MV-4-11 (cell line): Measurements from ENCODE around the gene NRXN2.

Experiments used
- DNase-seq: peaks from one replicate; lab custom pipeline; 2025; lab: John Stamatoyannopoulos, UW

NRXN2 gene

DNA sequence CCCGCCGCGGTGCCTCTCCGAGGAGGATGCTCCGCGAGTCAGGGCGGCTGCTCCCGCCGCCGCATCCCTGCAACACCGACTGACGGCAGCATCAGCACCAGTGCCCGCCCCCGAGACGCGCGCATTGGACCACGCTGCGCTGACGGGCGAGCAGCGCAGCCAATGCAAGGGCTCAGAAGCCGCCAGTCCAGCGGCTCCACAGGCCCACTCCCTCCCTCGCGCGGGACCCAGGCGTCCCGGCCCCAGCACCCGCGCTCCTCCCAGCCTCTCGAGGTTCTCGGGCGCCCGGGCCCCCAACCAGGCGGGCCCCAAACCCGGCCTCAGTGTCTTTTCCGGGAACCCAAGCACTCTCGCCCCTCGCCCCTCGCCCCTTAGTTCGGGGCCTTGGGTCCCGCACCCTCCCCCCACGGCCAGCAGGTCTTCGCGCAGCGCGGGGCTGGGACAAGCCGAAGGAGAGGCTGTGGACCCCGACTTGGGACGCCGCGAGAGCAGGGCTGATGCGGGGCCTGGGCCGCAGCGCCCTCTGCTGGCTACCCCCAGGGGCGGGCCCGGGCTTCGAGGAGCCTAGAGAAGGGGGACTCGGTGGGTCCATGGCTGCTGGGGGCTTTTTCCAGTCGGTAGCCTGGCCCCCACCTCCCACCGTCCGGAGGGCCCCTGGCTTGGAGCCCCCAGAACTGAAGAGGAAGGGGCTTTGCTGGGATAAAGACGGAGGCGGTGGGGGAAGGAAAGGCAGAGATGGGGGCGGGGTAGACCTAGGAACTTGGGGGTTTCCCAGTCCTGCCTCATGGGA is at the start of gene NRXN2:
NRXN2 (minus strand) TSS at position 81 of the 790 bp plus-strand sequence. CDS start 9,498 bp downstream, outside the sequence.
- DNase-seq, result peak; percentile 70

DNA sequence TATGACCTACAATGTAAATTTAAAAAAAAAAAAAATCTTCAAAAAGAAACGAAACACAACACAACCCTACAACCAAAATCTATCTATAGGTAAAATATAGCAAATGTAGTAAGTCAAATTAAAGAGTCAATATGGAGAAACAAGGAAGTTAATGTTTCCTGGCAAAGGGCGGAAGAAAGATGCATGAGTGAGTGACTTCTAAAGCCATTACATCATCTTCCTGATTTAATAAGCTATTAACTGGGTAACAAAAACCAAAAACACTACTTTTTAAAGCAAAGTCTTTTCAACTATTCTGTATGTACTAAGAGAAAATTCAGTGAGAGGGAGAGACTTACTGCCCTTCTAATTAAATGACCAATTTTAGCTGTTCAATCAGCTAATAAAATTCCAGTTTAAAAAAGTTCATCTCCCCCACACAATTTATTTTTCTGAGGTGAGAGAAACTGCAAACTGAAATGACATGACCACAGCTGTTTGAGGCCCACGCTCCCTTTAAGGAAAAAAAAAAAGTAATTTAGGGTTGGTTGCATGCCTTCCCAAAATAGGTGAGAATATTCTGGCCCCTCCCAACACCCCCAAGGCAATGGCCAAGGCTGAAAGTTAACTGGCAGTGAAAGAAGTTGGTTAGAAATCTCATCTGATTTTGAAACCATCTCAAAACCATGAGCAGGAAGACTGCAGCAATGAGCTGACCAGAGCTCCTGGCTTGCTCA is 49.5 kb upstream of the NRXN2 start:
- peak; percentile 43 for DNase-seq

DNA sequence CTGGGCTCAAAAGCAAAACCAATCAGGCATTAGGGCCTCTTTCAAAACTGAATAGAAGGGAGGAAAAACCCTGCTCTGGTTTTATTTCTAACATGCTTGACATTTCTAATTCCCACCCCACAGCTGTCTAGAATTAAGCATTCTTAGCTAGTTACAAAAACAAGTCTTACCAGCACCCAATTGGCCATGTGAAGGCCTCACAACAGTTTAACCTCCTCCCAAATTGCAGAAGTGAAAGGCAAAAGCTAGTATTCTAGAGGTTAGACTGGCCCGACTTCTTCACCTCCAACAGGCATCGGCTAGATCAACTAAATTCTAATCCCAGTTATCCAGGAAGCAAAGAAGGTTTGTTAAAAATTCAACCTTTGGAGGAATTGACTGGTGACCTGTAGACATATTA is 48.9 kb upstream of the NRXN2 start:
- peak; percentile 86 for DNase-seq

DNA sequence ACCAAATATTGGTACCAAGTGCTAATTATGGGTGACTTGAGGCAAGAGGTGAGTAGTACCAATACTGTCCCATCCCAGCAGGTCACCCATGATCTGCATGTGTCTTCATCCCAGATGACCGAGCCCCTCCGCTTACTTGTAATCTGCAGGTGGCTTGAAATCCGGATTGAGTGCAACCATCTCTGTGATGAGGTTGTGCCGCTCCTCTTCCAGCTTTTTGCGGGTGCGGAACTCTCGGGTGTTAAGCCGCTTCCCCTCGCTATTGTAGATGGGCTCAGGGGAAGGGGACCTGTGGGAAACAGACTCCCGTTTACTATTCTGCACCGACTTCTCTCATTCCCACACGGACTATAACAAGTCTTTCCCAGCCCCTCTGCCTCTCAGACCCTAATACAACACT is 47.1 kb upstream of the NRXN2 start:
- DNase-seq, result no peak

DNA sequence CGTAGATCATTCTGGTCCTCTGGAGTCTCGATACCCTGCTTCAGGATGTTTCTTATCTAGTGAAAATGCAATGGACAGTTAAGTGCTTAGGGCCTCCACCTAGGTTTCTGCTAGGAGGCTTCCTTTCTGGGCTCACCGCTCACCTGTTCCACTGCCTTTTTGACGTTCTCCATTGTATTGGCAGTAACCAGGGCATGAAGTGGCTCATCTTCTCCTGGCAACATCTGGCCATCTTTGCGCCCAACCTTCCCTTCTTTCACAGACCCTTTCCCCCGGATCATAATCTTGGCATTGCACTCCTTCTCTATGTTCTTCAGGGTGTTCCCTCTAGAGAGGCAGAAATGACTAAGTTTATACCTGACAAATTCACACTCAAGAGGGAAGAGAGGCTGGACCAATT is 46.3 kb upstream of the NRXN2 start:
- no peak for DNase-seq

DNA sequence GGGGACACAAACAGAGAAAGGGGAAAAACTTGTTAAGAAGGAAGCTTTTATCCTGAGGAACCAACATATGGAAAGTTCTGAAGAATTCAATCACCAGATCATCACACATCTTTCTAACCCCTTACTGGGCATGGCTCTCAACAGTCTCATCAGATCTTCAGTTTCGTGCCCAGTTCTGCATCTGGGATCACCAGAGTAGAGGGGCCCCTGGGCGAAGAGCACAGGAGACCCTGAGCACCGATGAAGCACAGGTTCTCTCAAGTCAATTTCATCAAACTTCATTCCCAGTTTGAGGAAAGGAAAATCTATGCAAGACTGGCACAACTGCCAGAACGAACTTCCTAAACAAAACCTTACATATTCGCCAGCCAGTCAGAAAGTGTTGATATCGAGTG is 45.3 kb upstream of the NRXN2 start:
- DNase-seq, result no peak

DNA sequence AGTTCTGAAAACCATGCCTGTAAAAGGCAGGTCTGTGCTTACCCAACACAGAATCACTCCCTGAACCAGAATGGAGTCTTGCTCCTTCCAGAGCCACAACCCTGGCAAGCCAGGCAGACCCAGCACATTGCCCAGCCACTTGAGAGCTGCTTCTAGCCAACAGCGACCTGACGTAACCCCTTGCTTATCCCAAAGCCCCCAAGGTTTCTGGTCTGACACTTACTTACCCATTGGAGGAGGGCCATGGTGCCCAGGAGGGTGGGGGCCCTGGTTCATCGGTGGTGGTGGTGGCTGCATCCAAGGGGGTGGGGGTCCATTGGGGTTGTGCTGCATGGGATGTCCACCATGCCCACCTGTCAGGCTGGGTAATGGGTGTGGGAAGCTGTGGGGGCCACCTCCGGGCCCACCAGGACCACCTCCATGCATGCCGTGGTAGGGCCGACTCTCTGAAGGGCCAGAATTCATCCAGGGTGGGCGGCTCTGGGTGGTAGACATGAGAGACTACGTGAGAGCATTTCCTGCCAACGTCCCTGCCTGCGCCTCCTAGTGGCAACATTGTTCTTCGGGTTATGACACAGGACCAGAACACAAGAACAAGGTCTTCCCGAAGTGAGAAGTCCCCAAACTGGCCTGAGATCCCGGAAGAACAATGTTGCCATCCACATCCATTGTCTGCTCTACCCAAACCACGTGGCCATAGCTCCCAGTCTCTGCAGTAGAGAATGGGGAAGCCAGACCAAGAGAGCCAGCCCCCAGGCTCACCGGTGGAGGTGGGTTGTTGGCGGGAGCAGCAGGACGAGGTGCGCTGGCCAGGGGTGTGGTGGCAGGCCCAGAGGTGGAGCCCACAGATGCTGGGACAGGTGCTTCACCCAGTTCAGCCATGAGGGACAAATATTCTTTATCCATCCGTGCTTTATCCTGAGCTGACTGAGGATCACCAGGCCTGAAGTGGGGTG is 44.6 kb upstream of the NRXN2 start:
- DNase-seq, result peak; percentile 57

DNA sequence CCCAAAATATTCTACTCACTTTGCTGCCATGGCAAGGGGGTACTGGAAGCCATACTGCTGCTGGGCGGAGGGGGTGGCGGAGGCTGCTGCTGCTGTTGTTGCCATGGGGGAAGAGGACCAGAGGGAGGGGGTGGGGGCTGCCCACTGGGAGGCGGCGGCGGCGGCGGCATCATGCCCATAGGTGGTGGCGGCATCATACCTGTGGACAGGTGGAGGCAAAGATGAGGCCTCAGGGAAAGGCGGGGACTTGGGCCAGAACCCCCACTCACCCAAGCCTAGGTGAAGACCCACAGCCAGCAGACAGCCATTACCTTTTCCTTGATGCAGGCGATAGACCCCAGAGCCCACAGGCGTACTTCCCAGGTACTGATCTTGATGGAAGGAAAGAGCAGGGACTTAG is 43.9 kb upstream of the NRXN2 start:
- DNase-seq, result no peak

DNA sequence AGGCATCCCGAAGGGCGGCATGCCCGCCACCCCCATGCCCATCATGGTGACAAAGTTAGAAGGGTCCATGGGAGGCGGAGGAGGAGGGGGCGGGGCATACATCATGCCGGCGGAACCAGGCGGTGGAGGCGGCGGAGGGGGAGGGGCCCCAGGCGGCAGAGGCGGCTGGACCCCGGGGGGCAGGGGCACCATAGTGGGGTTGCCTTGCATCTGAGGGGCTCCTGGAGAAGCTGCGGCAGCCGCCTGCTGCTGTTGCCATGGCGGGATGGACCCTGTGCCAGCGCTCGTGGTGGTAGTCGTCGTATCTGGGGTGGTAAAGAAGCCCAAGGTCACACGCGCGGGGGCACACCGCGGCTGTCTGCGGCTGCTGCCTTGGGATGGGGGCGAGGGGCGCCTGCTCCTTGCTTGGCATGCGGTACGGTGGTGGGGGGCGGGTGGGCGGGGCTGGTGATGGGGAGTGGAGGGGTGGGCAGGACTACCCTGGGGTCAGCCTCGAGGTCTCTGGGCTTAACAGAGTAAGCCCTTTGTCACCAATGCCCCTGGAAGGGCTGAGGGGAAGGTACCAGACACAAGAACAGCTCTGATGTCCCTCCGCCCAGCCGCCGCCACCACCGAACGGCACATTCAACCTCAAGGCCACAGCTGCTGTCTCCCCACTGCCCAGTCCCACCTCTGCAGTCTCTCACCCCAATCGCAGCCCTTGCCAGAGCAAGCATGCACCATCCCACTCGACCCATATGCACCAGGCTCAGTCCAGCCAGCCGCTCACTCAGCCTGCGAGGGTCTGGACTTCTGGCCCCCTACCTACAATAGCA is 43.1 kb upstream of the NRXN2 start:
- no peak for DNase-seq

DNA sequence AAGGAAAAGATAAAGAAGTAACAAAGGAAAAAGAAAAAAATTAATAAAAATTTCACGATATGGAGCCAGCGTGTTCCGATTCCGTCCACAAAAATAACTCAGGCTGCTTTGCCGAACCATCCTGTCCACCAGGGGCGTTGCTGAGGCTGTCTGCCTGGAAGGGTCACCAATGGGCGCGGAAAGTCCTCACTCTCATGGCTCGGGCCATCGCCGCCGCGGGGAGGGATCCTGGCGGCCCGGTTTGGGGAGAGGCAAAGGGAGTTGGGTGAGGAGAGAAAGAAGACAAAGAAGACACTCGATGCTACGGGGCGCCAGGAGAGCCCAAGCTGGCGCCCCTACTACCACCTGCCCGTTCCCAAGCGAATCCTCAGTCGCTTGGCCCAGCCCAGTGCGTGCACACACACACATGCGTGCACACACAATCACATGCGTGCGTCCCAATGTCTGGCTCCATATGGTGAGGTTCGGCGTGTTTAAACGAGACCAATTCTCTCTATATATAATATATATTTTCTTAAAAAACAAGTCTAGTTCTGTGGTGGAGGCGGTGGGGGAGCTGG is 42.4 kb upstream of the NRXN2 start:
- DNase-seq, result no peak

DNA sequence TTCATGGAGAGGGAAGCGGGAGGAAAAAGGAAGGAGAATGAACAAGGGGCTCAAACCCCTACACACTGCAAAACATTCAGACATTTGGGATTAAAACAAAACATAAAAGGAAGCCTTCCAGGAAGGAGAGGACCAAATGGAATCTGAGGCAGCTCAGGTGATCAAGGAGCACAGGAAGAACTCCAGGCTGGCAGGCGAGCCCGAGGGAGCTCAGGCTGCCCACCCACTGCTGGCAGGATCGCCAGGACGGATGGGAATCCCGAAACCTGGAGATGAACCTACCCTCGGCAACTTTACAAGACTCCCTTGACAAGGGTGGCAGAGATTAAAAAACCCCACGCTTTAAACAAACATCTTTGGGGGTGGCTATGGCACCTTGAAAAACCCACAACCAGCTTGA is 41.8 kb upstream of the NRXN2 start:
- no peak for DNase-seq

DNA sequence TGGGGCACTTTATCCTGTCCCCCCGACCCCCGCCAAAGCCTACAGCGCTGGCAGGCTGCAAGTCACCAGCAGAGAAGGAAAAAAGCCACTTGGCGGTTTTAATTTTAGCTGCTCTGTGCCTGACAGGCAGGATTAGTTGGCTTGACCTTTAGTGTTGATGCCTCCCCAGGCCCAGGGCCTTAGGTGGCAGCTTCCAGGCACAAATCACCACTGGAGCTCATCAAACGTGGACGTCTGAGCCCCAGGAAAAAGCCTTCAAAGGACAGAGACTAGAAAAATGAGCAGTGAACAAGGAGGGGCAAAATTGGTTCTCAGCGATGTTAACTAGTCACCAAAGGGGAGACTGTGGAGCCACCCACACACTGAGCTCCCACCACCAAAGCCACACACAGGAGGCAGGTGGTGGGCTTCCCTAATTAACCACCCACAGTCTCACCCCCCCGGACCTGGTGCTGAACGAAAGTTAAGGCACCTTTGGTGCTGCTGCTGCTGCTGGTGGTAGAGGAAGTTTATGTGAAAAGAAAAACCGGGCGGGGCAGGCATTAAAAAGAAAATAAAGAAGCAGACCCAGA is 41.1 kb upstream of the NRXN2 start:
- peak; percentile 16 for DNase-seq

DNA sequence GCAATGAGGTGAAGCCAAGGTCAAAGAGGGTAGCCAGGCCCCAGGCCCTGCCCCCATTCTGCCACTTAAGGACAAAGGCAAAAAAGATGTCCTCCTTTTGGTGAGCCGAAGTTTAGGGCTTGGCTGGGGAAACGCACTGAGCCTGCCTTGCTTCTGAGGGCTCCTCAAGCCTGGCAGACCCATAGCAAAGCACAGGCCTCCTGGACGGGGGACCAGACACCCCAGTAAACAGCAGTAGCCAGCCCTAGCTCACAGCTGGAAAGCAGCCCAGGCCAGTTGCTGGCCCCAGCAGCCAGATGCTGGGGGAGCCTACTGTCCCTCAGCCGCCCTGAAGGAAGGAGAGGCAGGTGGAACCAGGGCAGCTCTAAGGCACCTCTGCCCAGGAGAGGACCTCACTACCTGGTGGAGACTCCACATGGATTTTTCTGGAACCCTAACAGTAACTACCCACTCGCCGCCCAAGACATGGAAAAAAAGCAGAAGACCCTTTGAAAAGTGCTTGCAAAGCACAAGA is 40.6 kb upstream of the NRXN2 start:
- DNase-seq, result no peak

DNA sequence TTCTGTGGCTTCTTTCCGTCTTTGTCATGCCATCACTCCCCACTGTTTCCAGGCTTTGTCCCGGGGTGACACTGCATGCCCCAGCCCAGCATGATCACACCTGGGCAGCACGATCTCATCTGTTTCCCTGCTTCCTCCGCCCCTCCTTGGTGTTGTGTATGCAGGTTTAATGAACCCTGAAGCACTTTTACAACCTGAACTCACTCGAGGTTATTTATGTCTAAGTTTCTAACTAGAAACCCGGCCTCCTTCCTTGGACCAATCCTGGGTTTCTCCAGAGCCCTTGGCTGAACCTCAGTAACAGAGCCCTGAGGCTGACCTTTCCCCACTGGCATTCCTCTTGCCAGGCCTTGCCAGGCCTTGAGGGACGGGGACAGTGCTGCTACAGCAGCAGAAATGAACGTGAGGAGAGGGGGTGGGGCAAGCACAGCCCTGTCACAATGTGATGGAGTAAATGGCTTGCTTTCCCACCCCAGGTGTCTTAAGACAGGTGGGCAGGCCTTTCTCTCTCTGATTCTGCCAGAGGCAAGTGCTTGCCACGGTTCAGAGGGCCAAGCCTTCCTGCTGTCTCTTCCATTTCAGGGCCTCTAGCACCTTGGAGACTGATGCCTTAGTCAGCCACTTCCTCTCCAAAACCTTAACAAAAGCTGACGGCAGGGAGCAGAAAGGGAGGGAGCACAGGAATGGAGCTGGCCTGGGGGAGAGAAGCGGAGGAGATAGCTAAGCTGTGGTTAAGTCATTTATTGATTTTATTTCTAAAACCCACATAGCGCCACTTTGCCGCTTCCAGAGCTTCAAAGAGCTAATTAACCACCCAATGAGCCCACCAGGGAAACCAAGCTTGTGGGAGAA is 39.9 kb upstream of the NRXN2 start:
- DNase-seq, result peak; percentile 69

DNA sequence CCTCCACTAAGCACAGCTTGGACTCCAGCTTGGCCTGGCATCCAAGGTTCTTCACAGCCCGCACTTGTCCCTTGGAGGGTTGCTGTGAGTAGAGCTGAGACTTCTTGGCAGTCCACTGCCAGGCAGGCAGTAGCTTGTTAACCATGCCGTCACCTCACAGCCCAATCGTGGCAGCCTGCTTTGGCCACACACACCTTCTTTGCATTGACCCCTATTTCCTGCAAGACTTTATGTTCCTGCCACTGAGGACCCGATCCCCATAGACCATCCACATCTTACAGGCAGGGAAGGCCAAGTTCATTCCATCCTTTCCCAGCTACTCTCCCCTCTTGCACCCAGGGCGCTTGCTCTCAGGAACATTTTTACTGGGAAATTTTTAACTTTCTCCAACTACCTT is 39.3 kb upstream of the NRXN2 start:
- no peak for DNase-seq

DNA sequence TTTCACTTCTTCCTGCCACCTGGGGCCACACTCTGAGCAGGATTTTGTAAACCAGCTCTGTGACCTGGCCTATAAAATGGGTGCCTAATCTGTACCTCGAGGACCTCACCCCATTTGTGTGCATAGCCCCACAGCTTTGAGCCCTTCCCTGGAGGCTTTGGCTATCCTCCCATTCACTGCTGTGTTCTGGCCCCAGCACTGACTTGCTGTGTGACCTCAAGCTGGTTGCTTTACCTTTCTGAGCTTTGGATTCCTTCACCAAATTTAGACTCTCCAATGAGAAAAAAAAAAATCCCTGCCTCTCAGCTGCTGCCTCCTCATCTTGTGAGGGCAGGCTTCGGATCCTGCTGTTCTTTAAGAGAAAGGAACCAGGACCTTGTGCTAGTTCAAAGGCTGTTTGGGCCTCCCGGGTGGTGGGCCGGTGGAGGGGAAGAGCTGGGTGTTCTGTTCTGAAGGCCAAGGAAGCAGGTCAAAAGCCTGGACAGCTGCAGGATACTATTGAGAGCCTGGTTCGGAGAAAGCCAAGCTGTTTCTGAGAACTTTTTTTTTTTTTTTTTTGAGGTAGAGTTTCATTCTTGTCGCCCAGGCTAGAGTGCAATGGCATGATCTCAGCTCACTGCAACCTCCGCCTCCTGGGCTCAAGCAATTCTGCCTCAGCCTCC is 37.9 kb upstream of the NRXN2 start:
- no peak for DNase-seq

DNA sequence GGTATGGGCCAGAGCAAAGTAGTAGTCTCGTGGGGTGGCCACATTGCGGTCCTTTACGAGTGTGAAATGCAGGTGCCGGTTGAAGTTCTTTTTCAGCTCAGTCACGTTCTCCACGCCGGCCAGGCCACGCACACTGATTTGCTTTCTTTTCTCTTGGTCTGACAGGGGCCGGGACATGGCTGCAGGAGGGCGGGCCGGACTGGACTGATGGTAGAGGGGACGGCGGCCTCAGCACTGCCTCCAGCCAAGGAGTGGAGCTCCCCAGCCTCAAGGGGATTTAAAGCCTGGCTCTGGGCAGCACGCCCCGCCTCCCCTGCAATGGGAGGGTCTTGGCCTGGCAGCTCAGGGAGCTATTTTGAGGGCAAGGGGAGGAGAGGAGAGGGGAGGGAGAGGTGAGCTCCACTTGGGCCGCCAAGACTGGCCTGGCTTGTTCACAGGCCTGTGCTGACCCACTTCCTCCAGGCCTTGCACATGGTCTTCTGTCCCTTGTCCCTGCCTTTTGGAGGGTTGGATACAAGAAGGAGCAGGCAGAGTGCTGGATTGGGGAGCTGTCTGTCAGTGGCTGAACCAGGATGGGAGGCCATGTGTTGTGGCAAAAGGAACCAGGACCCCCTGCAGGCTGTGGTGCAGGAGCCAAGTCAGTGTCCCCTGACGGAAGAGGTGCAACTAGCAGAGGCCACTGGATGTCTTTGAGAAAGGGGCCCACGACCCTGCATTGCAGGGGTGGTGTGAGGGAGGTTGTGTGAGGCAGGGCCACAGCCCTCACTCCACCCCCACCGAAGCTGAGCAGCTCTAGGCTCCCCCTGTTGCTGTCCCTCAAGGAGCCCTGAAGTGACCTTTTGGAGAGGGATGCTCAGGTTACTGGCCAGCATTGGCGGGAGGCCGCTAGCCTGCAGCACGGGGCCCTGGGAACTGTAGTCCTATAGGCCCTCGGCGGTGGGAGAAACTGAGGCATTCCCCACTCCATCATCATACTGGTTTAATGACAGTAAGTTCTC is 37.0 kb upstream of the NRXN2 start, which contains the start of gene PYGM:
PYGM (minus strand) TSS at position 253 of the 998 bp plus-strand sequence; CDS start at position 177, 76 bp downstream.
- DNase-seq, result no peak
